Lower lobe of right lung (tissue), 2 donors: ENCODE measurements around the gene MCOLN2. TPM values are rescaled to one million over a fixed set of nuclear protein-coding genes. Genes with fewer than 3 reads are reported as not detected.
"Not testable (repeated sequence)": the region's sequence is repeated elsewhere in the genome, so short reads cannot be mapped to it uniquely, and the experiment has no call there.

Experiments used
- ATAC-seq, 2 donors: fragments of 200-7000 bp; cut with Tn5 transposase; one replicate each; pipeline ENCODE4 v1.9.1; 2020 to 2022; ENCODE audit warnings: mild to moderate bottlenecking in 2 of 2, moderate library complexity in 2 of 2
- DNase-seq: peaks from one replicate; pipeline ENCODE4 v3.0.0-alpha.2; 2020
- H3K27ac ChIP-seq: fragments of 200-600 bp; one replicate; pipeline ENCODE4 v1.8.0; 2022
- H3K27me3 ChIP-seq: fragments of 200-600 bp; one replicate; pipeline ENCODE4 v1.8.0; 2022; ENCODE audit warnings: low read depth
- H3K36me3 ChIP-seq: fragments of 200-600 bp; one replicate; pipeline ENCODE4 v1.8.0; 2022; ENCODE audit warnings: mild to moderate bottlenecking
- H3K4me1 ChIP-seq: fragments of 200-600 bp; one replicate; pipeline ENCODE4 v1.8.0; 2022
- H3K4me3 ChIP-seq: fragments of 200-600 bp; one replicate; pipeline ENCODE4 v1.8.0; 2022; ENCODE audit warnings: mild to moderate bottlenecking
- H3K9me3 ChIP-seq: fragments of 200-600 bp; one replicate; pipeline ENCODE4 v1.8.0; 2022
- CTCF ChIP-seq: fragments of 200-600 bp; IDR thresholded peaks from one replicate; pipeline ENCODE4 v1.8.0; 2022; ENCODE audit warnings: antibody characterized with exemption, mild to moderate bottlenecking
- intact Hi-C: fragments of 100-400 bp; cut with DNase I; formaldehyde crosslinking; loops from one replicate; pipeline ENCODE4 v1.11.0; 2022
- total RNA-seq: library from RNA; stranded (reverse); fragmentation: NEBNext Ultra II Directional; extraction: Animal tissue kit (Norgen Biotek cat#: 25700); gene quantifications from one replicate; pipeline ENCODE4 v1.2.1, GENCODE V29; 2021
- donor health status: DM: no; HTN: yes; CAD: no; lungs with severe emphysema.

The MCOLN2 gene
- total RNA-seq, 1 donor from 2014 or later = 5.1 TPM

GRCh38 chr1:84907095-84907827 is 89.7 kb downstream of the MCOLN2 start:
- DNase-seq (no peak), ATAC-seq (no peak)
- Histone ChIP-seq H3K27me3 (no peaks in the 10 kb centered on the region), H3K4me3 (no peak overlapping the region), H3K27ac (no peak overlapping the region), H3K4me1 (no peaks in the 10 kb centered on the region), H3K36me3 (no peaks in the 10 kb centered on the region), H3K9me3 (no peaks in the 10 kb centered on the region)
- intact Hi-C loops = no loop called here
- no peak for TF ChIP-seq CTCF

DNA sequence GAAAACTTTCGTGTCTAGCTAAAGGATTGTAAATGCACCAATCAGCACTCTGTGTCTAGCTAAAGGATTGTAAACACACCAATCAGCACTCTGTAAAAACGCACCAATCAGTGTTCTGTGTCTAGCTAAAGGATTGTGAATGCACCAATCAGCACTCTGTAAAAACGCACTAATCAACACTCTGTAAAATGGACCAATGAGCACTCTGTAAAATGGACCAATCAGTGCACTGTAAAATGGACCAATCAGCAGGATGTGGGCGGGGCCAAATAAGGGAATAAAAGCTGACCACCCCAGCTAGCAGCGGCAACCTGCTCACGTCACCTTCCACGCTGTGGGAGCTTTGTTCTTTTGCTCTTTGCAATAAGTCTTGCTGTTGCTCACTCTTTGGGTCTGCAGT is 94.2 kb downstream of the MCOLN2 start:
- H3K4me1 ChIP-seq, DNase-seq, intact Hi-C loops, H3K9me3 ChIP-seq, H3K4me3 ChIP-seq, ATAC-seq, H3K27me3 ChIP-seq, H3K36me3 ChIP-seq, H3K27ac ChIP-seq: not testable (repeated sequence)

DNA sequence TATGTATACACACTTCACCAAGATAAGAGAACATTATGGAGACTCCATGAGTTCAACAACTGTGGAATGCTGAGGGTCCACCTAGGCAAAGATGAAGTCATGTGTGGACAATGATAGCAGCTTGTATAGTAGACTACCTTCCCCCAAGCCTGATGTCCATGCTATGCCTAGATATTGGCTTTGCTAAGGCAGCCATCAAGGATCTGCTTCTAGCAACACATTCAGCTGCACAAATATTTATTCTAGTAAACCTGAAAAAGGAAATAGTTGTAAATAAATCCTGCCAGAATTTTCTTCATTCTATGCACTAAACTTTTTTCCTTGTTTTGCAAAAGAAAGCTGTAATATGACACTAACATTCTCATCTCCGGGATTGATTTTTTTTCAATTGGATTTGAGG is 96.9 kb downstream of the MCOLN2 start:
- intact Hi-C loops = no loop called here
- H3K36me3 ChIP-seq = no peaks in the 10 kb centered on the region
- no peak overlapping the region for H3K27ac ChIP-seq
- ATAC-seq = no peak
- no peaks in the 10 kb centered on the region for H3K27me3 ChIP-seq
- no peaks in the 10 kb centered on the region for H3K9me3 ChIP-seq
- no peak overlapping the region for H3K4me3 ChIP-seq
- TF ChIP-seq CTCF = no peak
- DNase-seq = no peak
- H3K4me1 ChIP-seq = no peaks in the 10 kb centered on the region

DNA sequence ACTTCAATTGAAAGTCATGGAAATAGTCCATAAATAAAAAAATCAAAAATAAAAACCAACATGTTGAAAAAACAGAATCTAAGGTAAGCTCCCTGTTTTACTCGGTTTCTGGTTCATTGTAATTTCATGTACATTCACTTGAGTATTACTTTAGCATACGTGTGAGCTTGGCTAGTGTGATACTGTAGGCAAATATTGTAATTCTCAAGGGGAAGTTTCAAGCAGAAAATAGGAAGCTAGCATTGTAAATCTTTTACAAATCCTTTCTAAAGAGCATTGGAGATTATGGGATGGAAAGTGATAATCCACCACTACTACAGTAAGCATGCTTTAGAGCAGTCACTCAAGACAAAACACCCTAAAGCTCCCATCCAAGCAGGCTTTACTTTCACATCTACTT is 100.6 kb downstream of the MCOLN2 start:
- H3K27ac ChIP-seq = no peak overlapping the region
- intact Hi-C loops = no loop called here
- DNase-seq = no peak
- peaks cover 29% of the 10 kb centered on the region for H3K27me3 ChIP-seq
- no peaks in the 10 kb centered on the region for H3K36me3 ChIP-seq
- H3K4me1 ChIP-seq = peaks cover 6% of the 10 kb centered on the region
- no peak for ATAC-seq
- TF ChIP-seq CTCF = no peak
- no peaks in the 10 kb centered on the region for H3K9me3 ChIP-seq
- H3K4me3 ChIP-seq = no peak overlapping the region

DNA sequence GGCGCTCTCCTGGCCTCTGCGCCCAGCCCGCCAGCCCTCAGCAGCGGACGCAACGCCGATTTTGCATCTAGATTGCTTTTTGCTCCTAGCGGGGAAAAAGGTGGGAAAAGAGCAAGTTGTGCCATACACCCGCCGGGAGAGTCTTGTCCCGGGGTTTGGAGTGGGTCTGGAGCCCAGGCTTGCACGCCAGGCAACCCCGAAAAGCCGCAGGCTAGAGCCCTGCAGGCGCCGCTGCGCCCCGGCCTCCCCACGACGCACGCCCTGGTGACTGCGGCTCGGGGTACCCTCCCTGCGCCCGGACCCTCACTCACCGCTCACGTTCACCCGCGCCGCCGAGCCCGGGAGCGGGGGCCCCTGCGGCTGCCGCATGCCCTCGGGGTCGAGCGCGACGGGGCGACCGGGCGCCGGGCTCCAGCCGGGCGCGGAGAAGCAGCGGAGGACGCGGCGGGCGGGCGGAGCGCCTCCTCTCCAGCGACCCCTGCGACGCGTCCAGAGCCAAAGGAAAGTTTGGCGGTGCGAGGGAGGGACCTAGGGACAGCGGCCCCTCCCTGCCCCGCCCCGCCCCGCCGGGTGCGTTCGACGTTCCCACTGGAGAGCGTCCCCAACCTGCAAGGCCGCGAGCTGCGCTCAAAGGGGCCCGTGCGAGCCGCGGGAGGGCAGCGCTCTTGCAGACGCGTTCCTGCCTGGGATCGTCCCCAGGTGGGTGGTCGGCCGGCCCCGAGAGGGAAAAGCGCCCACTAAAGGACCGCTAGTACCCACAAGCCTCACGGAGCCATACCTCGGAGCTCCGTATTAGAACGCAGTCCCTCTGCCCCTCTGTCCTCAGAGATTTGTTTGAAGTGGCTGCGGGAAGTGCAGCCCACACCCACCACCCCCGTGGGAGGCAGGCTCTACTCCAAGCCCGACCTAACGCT is 104.0 kb downstream of the MCOLN2 start, which contains the start of gene LPAR3:
TSS of gene LPAR3 (minus strand) at position 502 of the 914 bp plus-strand sequence. CDS start 27,086 bp downstream, outside the sequence.
- DNase-seq (peak; percentile 55), ATAC-seq (peak; percentile 39 to 55)
- Histone ChIP-seq H3K4me3 (peak within 1 kb of the TSS; percentile 43), H3K4me1 (peaks cover 6% of the 10 kb centered on the region), H3K36me3 (no peaks in the 10 kb centered on the region), H3K9me3 (no peaks in the 10 kb centered on the region), H3K27ac (no peak within 1 kb of the TSS), H3K27me3 (peaks cover 29% of the 10 kb centered on the region)
- intact Hi-C loops = no loop called here
- no peak for TF ChIP-seq CTCF

- no peak for TF ChIP-seq CTCF
- ATAC-seq = no peak
- H3K4me1 ChIP-seq = peaks cover 6% of the 10 kb centered on the region
- H3K4me3 ChIP-seq = no peak overlapping the region
- no peaks in the 10 kb centered on the region for H3K9me3 ChIP-seq
- DNase-seq = no peak
- intact Hi-C loops = no loop called here
- no peak overlapping the region for H3K27ac ChIP-seq
- peaks cover 29% of the 10 kb centered on the region for H3K27me3 ChIP-seq
- no peaks in the 10 kb centered on the region for H3K36me3 ChIP-seq
Measured at GRCh38 chr1:84890566-84890965, 106.3 kb downstream of the MCOLN2 start.
